HG03439 (cell line): Measurements from ENCODE around the gene TOX3.

ENCODE experiments used
- ATAC-seq: cut with Tn5 transposase; IDR thresholded peaks from one replicate; pipeline ENCODE4 v1.9.1; 2021; ENCODE audit warnings: mild to moderate bottlenecking, moderate library complexity; ENCODE audit not compliant: unreplicated experiment

Gene TOX3

DNA sequence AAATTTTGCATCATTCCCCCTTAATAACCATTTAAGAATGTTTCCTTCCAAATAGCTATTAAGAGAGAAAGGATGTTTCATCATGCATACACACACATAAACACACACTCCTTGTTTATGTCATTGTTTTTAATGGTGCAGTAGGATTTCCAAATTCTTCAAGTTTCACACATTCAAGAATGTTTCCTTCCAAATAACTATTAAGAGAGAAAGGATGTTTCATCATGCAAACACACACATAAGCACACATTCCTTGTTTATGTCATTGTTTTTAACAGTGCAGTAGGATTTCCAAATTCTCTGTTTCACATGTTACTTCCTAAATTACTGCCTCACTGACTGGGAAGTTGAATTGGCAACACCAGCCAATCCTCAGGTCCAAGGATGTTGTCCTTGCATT is 7.8 kb downstream of the TOX3 start:
- no peak for ATAC-seq

GRCh38 chr16:52538511-52538910 is 8.4 kb downstream of the TOX3 start:
- no peak for ATAC-seq

DNA sequence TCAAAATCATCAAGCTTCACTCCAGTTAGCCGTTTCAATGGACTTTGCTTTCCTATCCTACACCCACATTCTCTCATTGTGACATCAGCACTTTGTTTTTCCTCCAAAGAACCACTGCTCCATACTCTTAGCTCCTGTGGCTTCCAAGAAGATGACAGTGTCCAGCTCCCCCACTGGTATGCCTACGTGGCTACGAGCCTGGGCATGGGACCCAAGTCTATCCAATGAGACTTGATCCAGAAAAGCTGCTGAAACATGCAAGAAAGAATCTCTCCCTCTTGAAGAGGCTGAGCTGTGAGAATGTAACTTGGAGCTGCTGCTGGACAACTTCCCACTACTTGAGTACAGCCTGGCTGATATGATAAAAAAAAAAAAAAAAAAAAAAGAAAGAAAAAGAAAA is 9.4 kb downstream of the TOX3 start:
- no peak for ATAC-seq

DNA sequence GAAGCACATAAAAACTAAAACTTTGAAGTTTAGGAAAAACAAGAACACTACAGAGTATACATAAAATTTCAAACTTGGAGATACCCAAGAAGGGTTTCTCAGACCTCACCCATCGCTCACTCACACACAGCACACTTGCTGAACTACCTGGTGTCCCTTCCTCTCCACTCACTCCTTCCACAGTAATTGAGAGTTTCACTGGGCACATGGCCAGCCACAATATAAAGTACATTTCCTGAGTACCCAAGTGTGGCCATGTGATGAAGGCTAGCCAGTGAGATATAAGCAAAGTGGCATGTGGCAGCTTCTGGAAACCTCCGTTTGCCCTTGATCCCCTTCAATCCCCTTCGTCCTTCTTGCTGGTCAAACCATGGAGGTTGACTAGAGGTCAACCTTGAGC is 11.9 kb downstream of the TOX3 start:
- ATAC-seq: no peak

DNA sequence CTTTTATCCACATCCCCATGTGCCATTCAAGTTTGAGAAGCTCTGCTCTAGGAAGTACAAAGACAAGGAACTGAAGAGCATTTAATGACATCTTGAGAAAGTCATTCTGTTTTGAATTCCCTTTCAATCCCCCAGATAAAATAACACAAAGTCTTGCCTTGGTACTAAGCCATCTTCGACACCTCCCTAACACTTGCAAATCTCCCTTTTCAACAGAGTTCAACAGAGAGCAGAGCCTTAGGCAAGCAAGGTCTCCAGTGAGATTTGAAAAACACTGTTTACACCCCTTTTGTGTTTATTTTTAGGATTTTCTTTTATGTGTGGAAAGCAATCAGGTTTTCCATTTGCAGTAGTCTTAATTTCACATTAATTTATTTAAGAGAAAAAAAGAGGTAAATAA is 13.6 kb downstream of the TOX3 start:
- no peak for ATAC-seq

GRCh38 chr16:52532384-52532783 is 14.6 kb downstream of the TOX3 start:
- ATAC-seq: no peak

GRCh38 chr16:52529226-52529625 is 17.7 kb downstream of the TOX3 start:
- no peak for ATAC-seq

- ATAC-seq: no peak
Measured at GRCh38 chr16:52528393-52529065, 18.4 kb downstream of the TOX3 start.

DNA sequence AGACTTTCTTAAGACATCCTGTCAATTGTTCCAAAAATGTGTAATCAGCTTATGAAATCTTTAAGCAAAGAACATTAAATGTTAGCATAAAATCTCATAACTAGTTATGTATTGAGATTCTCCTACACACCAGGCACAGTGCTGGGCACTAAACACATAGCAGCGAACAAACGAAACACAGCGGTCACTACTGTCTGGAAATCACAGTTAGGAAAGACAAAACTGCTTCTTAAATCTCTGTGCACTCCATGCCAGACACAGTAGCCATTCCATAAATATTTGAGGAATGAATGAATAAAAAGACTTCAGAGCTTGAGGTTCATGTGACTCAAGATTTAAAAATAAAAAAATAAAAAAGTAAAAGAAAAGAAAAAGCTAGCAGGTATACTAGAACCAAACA is 20.1 kb downstream of the TOX3 start:
- no peak for ATAC-seq

DNA sequence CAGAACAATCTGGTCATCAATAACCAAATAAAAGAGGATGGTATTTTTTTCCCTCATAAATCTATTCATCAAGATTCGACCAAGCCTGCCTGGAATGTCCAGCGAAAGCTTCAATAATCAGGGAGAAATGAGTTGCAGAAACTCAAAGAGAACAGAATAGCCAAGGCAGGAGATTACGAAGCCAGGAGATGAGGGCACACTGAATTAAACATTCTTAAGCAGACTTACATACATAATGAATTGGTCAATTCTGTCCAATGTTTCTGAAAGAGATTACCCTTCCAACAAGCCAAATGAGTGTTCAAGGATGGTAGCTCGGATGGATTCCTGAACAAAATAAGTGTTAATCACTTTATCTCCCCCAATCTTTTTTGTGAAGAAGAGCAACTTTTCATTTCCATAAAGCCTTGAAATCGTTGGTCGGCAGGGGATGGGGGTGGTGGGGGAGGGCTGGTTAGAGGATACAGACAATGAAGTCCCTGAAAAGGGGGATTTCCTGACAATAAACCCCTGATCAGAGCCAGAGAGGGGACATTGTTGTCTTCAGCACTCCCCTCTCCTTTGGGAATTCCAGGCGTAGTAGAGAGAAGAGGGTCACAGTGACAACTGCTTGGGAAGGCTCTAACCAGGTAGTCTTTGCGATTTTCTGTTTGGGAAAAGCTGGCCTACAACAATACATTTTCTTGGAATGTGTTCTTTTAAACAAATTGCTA is 20.7 kb downstream of the TOX3 start:
- no peak for ATAC-seq

GRCh38 chr16:52521570-52521969 is 25.4 kb downstream of the TOX3 start:
- no peak for ATAC-seq

GRCh38 chr16:52518884-52519283 is 28.1 kb downstream of the TOX3 start:
- no peak for ATAC-seq

DNA sequence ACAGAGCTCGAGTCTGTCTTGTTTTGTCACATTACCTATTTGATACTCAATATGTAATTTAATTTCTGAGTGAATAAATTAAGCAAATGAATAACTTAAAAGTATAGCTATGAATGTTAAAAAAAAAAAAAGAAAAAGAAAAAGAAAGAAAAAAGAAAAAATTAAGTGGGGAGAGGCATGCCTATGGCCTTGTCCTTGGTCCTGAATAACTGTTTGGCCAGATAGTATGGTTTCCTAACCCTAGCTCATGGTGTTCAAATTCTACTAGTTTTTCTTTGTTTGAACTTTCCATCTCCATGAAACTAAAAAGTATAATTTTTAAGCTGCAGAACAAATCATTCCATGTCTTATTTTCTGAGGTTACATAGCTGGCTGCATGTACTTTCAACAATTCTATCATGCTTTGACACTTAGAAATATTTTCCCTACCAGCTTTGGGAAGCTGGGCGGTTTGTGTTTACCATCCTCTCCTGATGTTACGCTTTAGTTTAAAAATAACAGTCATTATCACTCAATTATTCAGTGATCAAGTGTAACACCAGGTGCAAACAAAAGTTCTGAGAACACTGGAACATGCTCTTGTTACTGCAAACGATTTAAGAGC is 31.8 kb downstream of the TOX3 start:
- no peak for ATAC-seq

GRCh38 chr16:52512297-52512987 is 34.5 kb downstream of the TOX3 start:
- ATAC-seq: no peak

- ATAC-seq: no peak
Measured at GRCh38 chr16:52501746-52502145, 45.2 kb downstream of the TOX3 start.

GRCh38 chr16:52500963-52501362 is 46.0 kb downstream of the TOX3 start:
- no peak for ATAC-seq

DNA sequence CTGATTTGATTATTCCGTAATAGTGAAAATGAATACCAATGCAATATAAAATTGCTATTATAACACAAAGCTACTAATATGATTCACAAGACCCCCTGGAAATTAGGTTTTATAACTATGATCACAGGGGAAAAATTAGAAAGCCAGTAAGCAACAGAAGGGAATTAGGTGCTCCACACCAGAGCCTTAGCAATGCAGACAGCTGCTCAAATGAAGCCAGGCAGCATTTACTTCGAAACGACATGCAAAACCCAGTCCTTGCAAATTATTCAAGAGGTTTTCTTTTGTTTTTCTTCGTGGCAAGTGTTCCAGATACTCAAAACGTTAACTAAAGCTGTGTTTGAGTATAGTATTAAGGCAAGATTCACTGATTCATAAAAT is 47.9 kb downstream of the TOX3 start:
- no peak for ATAC-seq

DNA sequence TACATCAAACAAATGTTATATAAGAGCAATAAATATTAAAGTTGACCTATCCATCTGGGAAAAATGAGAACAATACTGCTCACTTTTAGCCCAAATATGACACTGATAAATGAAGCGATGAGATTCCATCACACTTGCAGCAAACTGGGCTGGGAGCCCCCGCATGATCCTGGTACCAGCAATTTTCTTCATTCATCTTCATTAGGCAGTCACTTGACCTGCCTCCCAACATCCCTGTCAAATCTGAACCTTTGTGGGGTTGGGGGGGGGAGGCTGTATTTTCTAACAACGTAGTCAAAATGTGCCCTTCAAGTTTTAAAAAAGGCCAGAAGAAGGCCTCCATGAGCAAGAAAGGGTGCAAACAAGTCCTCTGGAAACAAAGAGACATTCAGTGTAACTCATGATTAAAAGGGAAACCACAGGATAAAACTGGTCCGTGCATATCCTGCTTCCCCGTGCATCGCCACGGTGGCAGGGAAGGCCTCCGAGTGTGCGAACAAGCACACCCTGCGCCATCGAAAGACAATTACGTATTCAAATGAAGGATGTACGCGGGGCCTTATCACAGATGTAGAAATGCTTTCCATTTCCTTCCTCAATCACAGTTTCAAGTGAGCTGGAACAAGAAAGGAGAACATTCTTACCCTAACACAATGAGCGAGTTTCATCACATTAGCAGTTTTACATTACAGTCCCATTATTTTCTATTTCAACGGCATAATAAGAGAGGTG is 48.4 kb downstream of the TOX3 start:
- ATAC-seq: no peak

DNA sequence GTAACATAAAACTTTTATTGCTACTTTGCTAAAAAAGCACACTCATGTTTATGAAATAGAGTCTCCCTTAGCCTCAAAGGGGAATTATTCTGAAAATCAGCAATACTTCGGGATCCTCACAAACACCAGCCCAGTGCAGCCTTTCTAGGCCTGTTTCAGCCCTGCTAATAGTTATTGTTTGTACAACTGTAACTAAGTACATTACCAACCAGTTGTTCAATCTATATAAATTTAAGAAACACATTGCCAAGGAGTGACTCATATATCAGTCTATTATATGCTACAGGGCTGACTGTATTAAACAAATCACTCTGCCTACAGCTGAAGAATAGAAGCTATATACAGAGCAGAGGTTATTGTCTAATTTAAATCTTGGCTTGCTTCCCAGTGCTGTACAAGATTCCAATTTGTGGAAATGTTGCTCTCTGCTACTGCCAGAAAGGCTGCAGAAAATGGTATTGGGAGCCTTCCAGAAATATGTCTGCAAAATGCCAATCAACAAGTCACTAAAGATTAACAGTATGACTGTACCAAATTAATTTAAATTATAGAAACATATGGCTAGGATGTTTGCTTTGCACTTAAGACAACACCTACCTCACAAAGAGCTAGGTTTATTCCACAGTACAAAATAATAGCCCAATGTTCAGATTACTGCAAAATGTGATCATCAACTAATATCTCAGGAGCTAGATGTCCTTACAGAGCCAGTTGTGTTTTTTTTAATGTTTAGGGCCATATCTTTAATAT is 49.7 kb downstream of the TOX3 start:
- ATAC-seq: no peak

- ATAC-seq: no peak
Measured at GRCh38 chr16:52496051-52496876, 50.7 kb downstream of the TOX3 start.
